Skeletal muscle satellite cell (primary cell): Measurements from ENCODE around the gene GABARAPL1.
"Not testable (repeated sequence)": the region's sequence is repeated elsewhere in the genome, so short reads cannot be mapped to it uniquely, and the experiment has no call there.

Source experiments
- H3K27me3 ChIP-seq: 2 replicates; pipeline ENCODE4 v1.7.0; 2013; ENCODE audit warnings: low read length; ENCODE audit not compliant: control insufficient read depth, insufficient read depth
- H3K36me3 ChIP-seq: 2 replicates; pipeline ENCODE4 v1.7.0; 2013; ENCODE audit warnings: mild to moderate bottlenecking, control low read depth, low read length; ENCODE audit not compliant: insufficient read depth
- H3K4me1 ChIP-seq: 2 replicates; pipeline ENCODE4 v1.7.0; 2013; ENCODE audit warnings: low read length; ENCODE audit not compliant: control insufficient read depth, insufficient read depth
- H3K4me2 ChIP-seq: 2 replicates; pipeline ENCODE4 v1.7.0; 2013; ENCODE audit warnings: mild to moderate bottlenecking, low read length
- H3K4me3 ChIP-seq: 2 replicates; pipeline ENCODE4 v1.7.0; 2013; ENCODE audit warnings: low read length
- H3K9ac ChIP-seq: 2 replicates; pipeline ENCODE4 v1.7.0; 2013; ENCODE audit warnings: mild to moderate bottlenecking, low read depth, low read length, moderate library complexity
- H3K9me3 ChIP-seq: replicated peaks from 2 replicates; pipeline ENCODE4 v1.7.0; 2013; ENCODE audit warnings: mild to moderate bottlenecking, control low read depth, low read length

GABARAPL1 gene

GRCh38 chr12:10218021-10218420 is 5.3 kb downstream of the GABARAPL1 start:
- Histone ChIP-seq H3K4me2 (no peak overlapping the region), H3K36me3 (peaks cover 37% of the 10 kb centered on the region), H3K4me1 (peaks cover 18% of the 10 kb centered on the region), H3K9ac (no peak overlapping the region), H3K9me3 (no peaks in the 10 kb centered on the region), H3K4me3 (no peak overlapping the region), H3K27me3 (no peaks in the 10 kb centered on the region)

- no peak overlapping the region for H3K4me3 ChIP-seq
- no peak overlapping the region for H3K9ac ChIP-seq
- H3K36me3 ChIP-seq, result peaks cover 49% of the 10 kb centered on the region
- H3K9me3 ChIP-seq, result no peaks in the 10 kb centered on the region
- H3K27me3 ChIP-seq, result no peaks in the 10 kb centered on the region
- H3K4me1 ChIP-seq, result peaks cover 6% of the 10 kb centered on the region
- H3K4me2 ChIP-seq, result no peak overlapping the region
Observed at GRCh38 chr12:10220398-10221077, 7.9 kb downstream of the GABARAPL1 start.

- no peaks in the 10 kb centered on the region for H3K9me3 ChIP-seq
- peaks cover 5% of the 10 kb centered on the region for H3K4me1 ChIP-seq
- no peak overlapping the region for H3K9ac ChIP-seq
- H3K36me3 ChIP-seq, result peaks cover 49% of the 10 kb centered on the region
- no peaks in the 10 kb centered on the region for H3K27me3 ChIP-seq
- no peak overlapping the region for H3K4me3 ChIP-seq
- H3K4me2 ChIP-seq, result no peak overlapping the region
Observed at GRCh38 chr12:10221846-10222245, 9.2 kb downstream of the GABARAPL1 start.

GRCh38 chr12:10223208-10223607 is 10.5 kb downstream of the GABARAPL1 start:
- Histone ChIP-seq H3K36me3 (peaks cover 46% of the 10 kb centered on the region), H3K4me3 (no peak overlapping the region)

GRCh38 chr12:10225426-10225825 is 12.7 kb downstream of the GABARAPL1 start:
- not testable (repeated sequence) for H3K4me3 ChIP-seq, H3K9ac ChIP-seq, H3K4me1 ChIP-seq, H3K9me3 ChIP-seq, H3K4me2 ChIP-seq, H3K27me3 ChIP-seq
- H3K36me3 ChIP-seq, result peaks cover 38% of the 10 kb centered on the region

More at GRCh38 chr12:10223208-10223607, 10.5 kb downstream of the GABARAPL1 start:
- H3K27me3 ChIP-seq, result no peaks in the 10 kb centered on the region
- no peak overlapping the region for H3K9ac ChIP-seq
- H3K4me2 ChIP-seq, result no peak overlapping the region
- H3K4me1 ChIP-seq, result peaks cover 5% of the 10 kb centered on the region
- H3K9me3 ChIP-seq, result no peaks in the 10 kb centered on the region

- H3K9ac ChIP-seq, result no peak overlapping the region
- H3K27me3 ChIP-seq, result no peaks in the 10 kb centered on the region
- no peak overlapping the region for H3K4me2 ChIP-seq
- peaks cover 31% of the 10 kb centered on the region for H3K36me3 ChIP-seq
- no peak overlapping the region for H3K4me3 ChIP-seq
- H3K9me3 ChIP-seq, result no peaks in the 10 kb centered on the region
- H3K4me1 ChIP-seq, result no peaks in the 10 kb centered on the region
Observed at GRCh38 chr12:10226086-10226485, 13.4 kb downstream of the GABARAPL1 start.

- Histone ChIP-seq H3K27me3 (no peaks in the 10 kb centered on the region), H3K4me2 (no peak overlapping the region), H3K4me3 (no peak overlapping the region), H3K36me3 (peaks cover 25% of the 10 kb centered on the region), H3K9me3 (no peaks in the 10 kb centered on the region), H3K4me1 (no peaks in the 10 kb centered on the region), H3K9ac (no peak overlapping the region)
Observed at GRCh38 chr12:10226731-10227130, 14.1 kb downstream of the GABARAPL1 start.

GRCh38 chr12:10227648-10228047 is 15.0 kb downstream of the GABARAPL1 start:
- no peak overlapping the region for H3K9ac ChIP-seq
- H3K9me3 ChIP-seq, result no peaks in the 10 kb centered on the region
- no peaks in the 10 kb centered on the region for H3K4me1 ChIP-seq
- no peak overlapping the region for H3K4me2 ChIP-seq
- H3K36me3 ChIP-seq, result peaks cover 16% of the 10 kb centered on the region
- no peak overlapping the region for H3K4me3 ChIP-seq
- H3K27me3 ChIP-seq, result no peaks in the 10 kb centered on the region

- Histone ChIP-seq H3K9ac (no peak overlapping the region), H3K4me1 (no peaks in the 10 kb centered on the region), H3K36me3 (no peaks in the 10 kb centered on the region), H3K4me2 (no peak overlapping the region), H3K27me3 (no peaks in the 10 kb centered on the region), H3K9me3 (peaks cover 2% of the 10 kb centered on the region), H3K4me3 (no peak overlapping the region)
Observed at GRCh38 chr12:10234562-10234961, 21.9 kb downstream of the GABARAPL1 start.

GRCh38 chr12:10235761-10236631 is 23.3 kb downstream of the GABARAPL1 start:
- Histone ChIP-seq H3K4me3 (no peak overlapping the region), H3K4me2 (no peak overlapping the region), H3K27me3 (no peaks in the 10 kb centered on the region), H3K36me3 (no peaks in the 10 kb centered on the region), H3K9ac (no peak overlapping the region), H3K9me3 (peaks cover 2% of the 10 kb centered on the region), H3K4me1 (no peaks in the 10 kb centered on the region)

GRCh38 chr12:10236720-10237119 is 24.0 kb downstream of the GABARAPL1 start:
- Histone ChIP-seq H3K9ac (no peak overlapping the region), H3K27me3 (no peaks in the 10 kb centered on the region), H3K9me3 (peaks cover 2% of the 10 kb centered on the region), H3K4me2 (no peak overlapping the region), H3K4me3 (no peak overlapping the region), H3K4me1 (no peaks in the 10 kb centered on the region), H3K36me3 (no peaks in the 10 kb centered on the region)
